Measurements from ENCODE around the gene OR5H14.
"Not testable (repeated sequence)": the region's sequence is repeated elsewhere in the genome, so short reads cannot be mapped to it uniquely, and the experiment has no call there.

The OR5H14 gene

DNA sequence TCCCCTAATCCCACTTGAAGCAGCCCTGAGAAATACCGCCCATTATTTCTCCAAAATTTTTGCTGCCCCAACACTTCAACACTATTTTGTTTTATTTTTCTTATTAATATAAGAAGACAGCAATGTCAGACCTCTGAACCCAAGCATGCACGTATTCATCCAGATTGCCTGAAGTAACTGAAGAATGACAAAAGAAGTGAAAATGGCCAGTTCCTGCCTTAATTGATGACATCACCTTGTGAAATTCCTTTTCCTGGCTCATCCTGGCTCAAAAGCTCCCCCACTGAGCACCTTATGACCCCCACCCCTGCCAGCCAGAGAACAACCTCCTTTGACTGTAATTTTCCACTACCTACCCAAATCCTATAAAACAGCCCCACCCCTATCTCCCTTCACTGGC is 49.0 kb downstream of the OR5H14 start:
- not testable (repeated sequence) for H3K9ac ChIP-seq (ENCODE audit: low read depth, low read length); DNase-seq; H3K27me3 ChIP-seq (ENCODE audit: insufficient read depth, low read length, poor library complexity); H4K20me1 ChIP-seq (ENCODE audit: insufficient read depth, low read length); H3K4me1 ChIP-seq (ENCODE audit: insufficient read depth, low read length); H3K27ac ChIP-seq (ENCODE audit: low read length); H3K36me3 ChIP-seq (ENCODE audit: insufficient read depth, low read length); ATAC-seq (ENCODE audit: insufficient read depth, low read depth); H3K79me2 ChIP-seq (ENCODE audit: insufficient read depth, low read length); H3K4me3 ChIP-seq (ENCODE audit: low read depth in 1 of 2, low read length in 2 of 2); H2AFZ ChIP-seq (ENCODE audit: low read depth, low read length); H3K4me2 ChIP-seq (ENCODE audit: insufficient read depth, low read length); H3K9me3 ChIP-seq (ENCODE audit: insufficient read depth, low read length, severe bottlenecking)

DNA sequence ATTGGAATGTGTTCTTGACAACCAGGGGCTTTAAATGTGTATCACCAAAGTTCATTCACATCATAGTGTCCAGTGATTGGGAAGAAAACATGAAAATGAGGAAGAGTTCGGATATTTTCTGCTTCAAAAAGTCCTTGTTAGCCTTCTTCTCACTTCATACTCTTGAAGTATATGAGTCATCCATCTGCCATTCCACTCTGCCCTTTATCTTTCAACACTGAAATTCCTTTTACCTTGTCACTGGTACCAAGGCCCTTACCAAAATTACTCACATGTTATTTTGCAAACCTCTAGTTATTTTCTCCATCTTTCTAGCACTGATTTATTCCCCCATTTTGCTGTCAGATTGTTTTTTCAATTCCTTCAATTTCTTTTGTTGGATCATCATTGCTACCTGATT is 51.7 kb downstream of the OR5H14 start:
- Histone ChIP-seq H3K9me3 (ENCODE audit: insufficient read depth, low read length, severe bottlenecking) (no peaks in the 10 kb centered on the region), H3K4me3 (ENCODE audit: low read depth in 1 of 2, low read length in 2 of 2) (no peak overlapping the region), H2AFZ (ENCODE audit: low read depth, low read length) (no peak overlapping the region), H3K79me2 (ENCODE audit: insufficient read depth, low read length) (no peaks in the 10 kb centered on the region), H3K27ac (ENCODE audit: low read length) (no peak overlapping the region), H3K36me3 (ENCODE audit: insufficient read depth, low read length) (no peaks in the 10 kb centered on the region), H3K4me2 (ENCODE audit: insufficient read depth, low read length) (no peak overlapping the region), H4K20me1 (ENCODE audit: insufficient read depth, low read length) (no peaks in the 10 kb centered on the region), H3K4me1 (ENCODE audit: insufficient read depth, low read length) (no peaks in the 10 kb centered on the region), H3K9ac (ENCODE audit: low read depth, low read length) (no peak overlapping the region), H3K27me3 (ENCODE audit: insufficient read depth, low read length, poor library complexity) (no peaks in the 10 kb centered on the region)
- TF ChIP-seq EZH2 (IDR thresholded peaks at IDR 0.05; ENCODE audit: borderline replicate concordance, low read depth, low read length, severe bottlenecking), result no peak
- TF ChIP-seq, protein P1, sequence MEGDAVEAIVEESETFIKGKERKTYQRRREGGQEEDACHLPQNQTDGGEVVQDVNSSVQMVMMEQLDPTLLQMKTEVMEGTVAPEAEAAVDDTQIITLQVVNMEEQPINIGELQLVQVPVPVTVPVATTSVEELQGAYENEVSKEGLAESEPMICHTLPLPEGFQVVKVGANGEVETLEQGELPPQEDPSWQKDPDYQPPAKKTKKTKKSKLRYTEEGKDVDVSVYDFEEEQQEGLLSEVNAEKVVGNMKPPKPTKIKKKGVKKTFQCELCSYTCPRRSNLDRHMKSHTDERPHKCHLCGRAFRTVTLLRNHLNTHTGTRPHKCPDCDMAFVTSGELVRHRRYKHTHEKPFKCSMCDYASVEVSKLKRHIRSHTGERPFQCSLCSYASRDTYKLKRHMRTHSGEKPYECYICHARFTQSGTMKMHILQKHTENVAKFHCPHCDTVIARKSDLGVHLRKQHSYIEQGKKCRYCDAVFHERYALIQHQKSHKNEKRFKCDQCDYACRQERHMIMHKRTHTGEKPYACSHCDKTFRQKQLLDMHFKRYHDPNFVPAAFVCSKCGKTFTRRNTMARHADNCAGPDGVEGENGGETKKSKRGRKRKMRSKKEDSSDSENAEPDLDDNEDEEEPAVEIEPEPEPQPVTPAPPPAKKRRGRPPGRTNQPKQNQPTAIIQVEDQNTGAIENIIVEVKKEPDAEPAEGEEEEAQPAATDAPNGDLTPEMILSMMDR (IDR thresholded peaks at IDR 0.05; ENCODE audit: borderline replicate concordance, extremely low read depth, low read length, poor library complexity, severe bottlenecking), result no peak
- no peak for ATAC-seq (ENCODE audit: insufficient read depth, low read depth)
- no peak for DNase-seq
